Breast epithelium (tissue), 3 donors: ENCODE measurements around the gene NRG3.

Source experiments
- POLR2A ChIP-seq: fragments of 450-650 bp; IDR thresholded peaks from one replicate; pipeline ENCODE4 v1.6.1; 2016; ENCODE audit warnings: antibody characterized with exemption, mild to moderate bottlenecking, moderate library complexity
- POLR2AphosphoS5 ChIP-seq, 3 donors: sonication (generic); formaldehyde crosslinking; IDR thresholded peaks; one replicate each; pipeline ENCODE4 v1.6.1; 2017; ENCODE audit warnings: antibody characterized with exemption in 3 of 3
- TF ChIP-seq, protein P1 (sequence below), 3 donors: fragments of 450-650 bp; IDR thresholded peaks; one replicate each; pipeline ENCODE4 v1.5.1; 2016 to 2017; ENCODE audit warnings: antibody characterized with exemption in 3 of 3, mild to moderate bottlenecking in 3 of 3, moderate library complexity in 3 of 3

DNA sequence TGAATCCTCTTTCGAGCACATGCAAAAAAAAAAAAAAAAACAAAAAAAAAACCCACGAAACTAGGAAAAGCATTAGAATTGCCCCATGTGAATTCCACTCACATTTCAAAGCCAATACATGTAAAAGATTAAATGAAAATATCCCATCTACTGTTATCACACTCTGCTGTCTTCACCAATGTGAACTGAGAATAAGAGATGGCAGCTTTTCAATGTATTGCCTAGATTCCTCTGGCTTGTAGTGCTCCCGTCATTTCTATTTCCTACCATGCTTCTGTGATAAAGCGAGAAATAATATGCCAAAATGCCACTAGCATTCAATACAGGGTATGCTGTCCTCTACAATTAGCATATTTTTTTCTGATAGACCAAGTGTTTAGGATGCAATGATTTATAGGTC is 517.0 kb downstream of the NRG3 start:
- TF ChIP-seq, protein P1, sequence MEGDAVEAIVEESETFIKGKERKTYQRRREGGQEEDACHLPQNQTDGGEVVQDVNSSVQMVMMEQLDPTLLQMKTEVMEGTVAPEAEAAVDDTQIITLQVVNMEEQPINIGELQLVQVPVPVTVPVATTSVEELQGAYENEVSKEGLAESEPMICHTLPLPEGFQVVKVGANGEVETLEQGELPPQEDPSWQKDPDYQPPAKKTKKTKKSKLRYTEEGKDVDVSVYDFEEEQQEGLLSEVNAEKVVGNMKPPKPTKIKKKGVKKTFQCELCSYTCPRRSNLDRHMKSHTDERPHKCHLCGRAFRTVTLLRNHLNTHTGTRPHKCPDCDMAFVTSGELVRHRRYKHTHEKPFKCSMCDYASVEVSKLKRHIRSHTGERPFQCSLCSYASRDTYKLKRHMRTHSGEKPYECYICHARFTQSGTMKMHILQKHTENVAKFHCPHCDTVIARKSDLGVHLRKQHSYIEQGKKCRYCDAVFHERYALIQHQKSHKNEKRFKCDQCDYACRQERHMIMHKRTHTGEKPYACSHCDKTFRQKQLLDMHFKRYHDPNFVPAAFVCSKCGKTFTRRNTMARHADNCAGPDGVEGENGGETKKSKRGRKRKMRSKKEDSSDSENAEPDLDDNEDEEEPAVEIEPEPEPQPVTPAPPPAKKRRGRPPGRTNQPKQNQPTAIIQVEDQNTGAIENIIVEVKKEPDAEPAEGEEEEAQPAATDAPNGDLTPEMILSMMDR (IDR thresholded peaks at IDR 0.05): no peak
- TF ChIP-seq POLR2A (no peak), POLR2AphosphoS5 (IDR thresholded peaks at IDR 0.05) (no peak)
